Left hindlimb (tissue), 1 donor: ENCODE data around the gene NCLN.
A peak's percentile ranks its signal among the peaks of the same experiment; 100 is the strongest.
"Not testable (repeated sequence)": the region's sequence is repeated elsewhere in the genome, so short reads cannot be mapped to it uniquely, and the experiment has no call there.

Source experiments
- DNase-seq: peaks from one replicate; pipeline ENCODE4 v3.0.0-alpha.2; 2018

Gene NCLN

GRCh38 chr19:3229888-3230496 is 44.3 kb downstream of the NCLN start:
- DNase-seq = no peak

DNA sequence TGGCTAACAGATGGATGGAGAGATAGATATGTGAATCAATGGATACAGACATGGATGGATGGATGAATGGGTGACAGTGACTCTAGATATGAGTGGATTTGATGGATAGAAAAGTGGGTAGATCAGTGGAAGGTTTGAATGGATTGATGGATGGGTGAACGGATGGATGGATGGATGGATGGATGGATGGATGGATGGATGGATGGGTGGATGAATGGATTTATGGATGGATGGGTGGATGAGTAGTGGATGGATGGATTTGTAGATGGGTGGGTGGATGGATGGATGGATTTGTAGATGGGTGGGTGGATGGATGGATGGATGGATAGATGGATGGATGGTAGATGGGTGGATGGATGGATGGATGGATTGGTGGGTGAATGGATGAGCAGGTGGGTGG is 45.6 kb downstream of the NCLN start:
- DNase-seq = no peak

- DNase-seq = no peak
Measured at GRCh38 chr19:3233116-3233515, 47.4 kb downstream of the NCLN start.

DNA sequence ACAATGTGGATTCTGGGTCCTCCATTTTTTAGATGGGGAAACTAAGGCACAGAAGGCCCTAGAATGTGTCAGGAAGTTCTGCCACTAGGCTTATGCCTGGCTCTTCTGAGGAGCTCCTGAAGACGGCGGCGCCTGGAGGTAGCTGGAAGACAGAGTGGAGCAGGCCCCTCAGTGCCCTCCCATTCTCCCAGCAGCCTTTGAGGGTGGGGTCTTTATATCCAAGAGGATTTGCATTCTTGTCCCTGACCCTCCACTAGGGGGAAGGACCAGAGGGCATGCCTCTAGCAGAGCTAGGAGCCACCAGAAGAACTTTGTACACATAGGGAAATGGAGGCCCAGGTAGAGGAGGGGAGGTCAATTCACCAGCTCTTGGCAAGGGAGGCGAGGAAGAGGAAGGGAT is 48.1 kb downstream of the NCLN start:
- DNase-seq = no peak

- no peak for DNase-seq
Measured at GRCh38 chr19:3234800-3235199, 49.1 kb downstream of the NCLN start.

DNA sequence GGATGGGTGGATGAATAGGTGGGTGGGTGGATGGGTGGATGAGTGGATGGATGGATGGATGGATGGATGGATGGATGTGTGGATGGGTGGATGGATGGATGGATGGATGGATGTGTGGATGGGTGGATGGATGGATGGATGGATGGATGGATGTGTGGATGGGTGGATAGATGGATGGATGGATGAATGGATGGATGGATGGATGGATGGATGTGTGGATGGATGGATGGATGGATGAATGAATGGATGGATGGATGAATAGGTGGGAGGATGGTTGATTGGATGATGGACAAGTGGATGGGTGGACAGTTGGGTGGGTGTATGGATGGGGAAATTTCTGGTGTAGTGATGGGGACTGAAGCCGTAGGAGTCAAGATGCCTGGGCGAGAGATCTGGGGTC is 49.9 kb downstream of the NCLN start:
- not testable (repeated sequence) for DNase-seq

- DNase-seq = no peak
Measured at GRCh38 chr19:3236272-3236671, 50.5 kb downstream of the NCLN start.

GRCh38 chr19:3238066-3238561 is 52.4 kb downstream of the NCLN start:
- DNase-seq = no peak

- DNase-seq = no peak
Measured at GRCh38 chr19:3239367-3239766, 53.6 kb downstream of the NCLN start.

DNA sequence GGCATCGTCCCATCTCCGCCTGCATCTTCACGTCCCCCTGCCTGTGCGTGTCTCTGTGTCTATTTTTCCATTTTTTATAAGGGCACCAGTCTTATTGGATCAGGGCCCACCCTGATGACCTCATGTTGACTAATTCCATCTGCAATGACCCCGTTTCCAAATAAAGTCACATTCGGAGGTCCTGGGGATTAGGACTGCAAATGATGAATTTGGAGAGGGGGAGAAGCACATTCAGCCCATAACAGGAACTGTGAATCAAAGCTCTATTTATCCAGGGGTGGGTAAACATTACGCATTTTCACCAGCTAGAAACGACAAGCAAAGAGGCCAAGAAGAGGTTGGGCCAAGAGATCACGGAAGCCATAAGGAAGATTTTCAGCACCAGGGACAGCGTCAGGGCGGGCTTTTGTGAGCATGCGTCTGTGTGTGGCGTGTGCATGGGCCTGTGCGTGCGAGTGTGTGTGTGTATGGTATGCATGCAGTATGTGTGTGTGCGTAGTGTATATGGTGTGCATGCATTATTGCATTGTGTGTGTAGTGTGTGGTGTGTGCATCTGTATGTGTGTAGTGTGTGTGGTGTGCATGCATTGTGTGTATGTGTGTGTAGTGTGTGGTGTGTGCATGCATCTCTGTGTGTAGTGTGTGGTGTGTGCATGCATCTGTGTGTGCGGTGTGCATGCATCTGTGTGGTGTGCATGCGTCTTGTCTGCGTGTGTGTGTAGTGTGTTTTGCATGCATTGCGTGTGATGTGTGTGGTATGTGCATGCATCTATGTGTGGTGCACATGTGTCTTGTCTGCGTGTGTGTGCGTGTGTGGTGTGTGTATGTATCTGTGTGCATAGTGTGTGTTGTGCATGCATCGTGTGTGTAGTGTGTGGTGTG is 58.3 kb downstream of the NCLN start:
- DNase-seq = peak; percentile 54

DNA sequence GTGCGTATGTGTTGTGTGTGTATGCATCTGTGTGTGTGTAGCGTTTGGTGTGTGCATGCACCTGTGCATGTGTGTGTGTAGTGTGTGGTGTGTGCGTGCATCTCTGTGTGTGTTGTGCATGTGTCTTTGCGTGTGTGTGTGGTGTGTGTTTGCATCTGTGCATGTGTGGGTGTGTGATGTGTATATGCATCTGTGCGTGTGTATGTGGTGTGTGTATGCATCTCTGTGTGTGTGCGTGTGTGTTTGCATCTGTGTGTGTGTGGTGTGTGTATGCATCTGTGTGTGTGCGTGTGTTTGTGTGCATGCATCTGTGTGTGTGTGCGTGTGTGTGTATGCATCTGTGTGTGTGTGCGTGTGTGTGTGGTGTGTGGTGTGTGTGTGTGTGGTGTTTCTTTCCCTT is 59.3 kb downstream of the NCLN start:
- no peak for DNase-seq

- no peak for DNase-seq
Measured at GRCh38 chr19:3248728-3249326, 63.1 kb downstream of the NCLN start.

GRCh38 chr19:3249408-3249807 is 63.7 kb downstream of the NCLN start:
- DNase-seq = no peak

- no peak for DNase-seq
Measured at GRCh38 chr19:3250675-3251074, 64.9 kb downstream of the NCLN start.

DNA sequence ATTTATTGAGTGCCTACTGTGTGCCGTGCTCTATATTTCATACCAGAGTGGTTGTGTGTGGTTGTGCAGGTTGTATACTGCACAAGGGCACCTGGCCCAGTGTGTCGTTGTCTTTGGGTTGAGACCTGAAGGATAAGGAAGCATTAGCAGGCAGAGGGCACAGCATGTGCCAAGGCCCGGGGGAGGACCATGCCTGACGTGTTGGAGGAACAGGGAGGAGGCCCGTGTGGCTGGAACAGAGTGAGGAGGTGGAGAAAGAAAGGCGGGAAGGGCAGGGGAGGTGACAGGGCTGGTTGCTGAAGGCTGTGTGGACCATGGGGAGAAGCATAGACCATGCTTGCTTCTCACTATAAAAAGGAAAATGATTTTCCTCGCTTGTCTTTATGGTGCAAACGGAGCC is 65.5 kb downstream of the NCLN start:
- no peak for DNase-seq

DNA sequence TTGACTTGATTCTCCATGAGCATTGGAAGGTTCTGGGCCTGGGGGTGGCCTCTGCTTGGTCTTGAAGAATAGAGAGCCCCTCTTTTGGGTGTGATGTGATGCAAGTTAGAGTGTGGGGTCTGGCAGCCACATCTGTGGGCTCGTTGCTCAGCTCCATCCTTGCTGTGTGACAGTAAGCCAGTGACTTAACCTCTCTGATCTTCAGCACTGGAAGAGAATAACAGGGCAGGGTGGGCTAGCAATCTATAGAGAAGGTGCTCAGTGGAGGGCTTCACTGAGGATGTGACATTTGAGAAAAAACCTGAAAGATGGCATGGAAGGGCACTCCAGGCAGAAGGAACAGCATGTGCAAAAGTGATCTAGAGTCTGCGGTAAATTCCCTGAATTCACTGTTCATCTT is 66.9 kb downstream of the NCLN start:
- no peak for DNase-seq

- no peak for DNase-seq
Measured at GRCh38 chr19:3253270-3253669, 67.5 kb downstream of the NCLN start.

GRCh38 chr19:3254520-3254919 is 68.8 kb downstream of the NCLN start:
- no peak for DNase-seq

DNA sequence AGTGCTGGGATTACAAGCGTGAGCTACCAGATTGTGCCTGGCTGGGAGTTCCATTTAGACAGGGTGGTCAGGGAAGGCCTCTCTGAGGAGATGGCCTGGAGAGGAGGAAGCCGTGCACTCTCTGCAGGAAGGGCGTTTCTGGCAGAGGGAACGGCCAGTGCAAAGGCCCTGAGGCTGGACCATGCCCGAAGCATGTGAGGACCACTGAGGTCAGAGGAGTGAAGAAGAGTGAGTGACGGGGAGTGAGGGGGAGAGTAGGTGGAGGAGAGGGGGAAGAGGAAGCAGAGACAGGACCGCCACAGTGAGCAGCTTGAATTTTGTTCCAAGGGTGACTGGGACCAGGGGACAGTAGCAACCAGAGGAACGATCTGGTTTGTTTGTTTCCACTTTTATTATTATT is 71.3 kb downstream of the NCLN start:
- DNase-seq = no peak
